K562 (cell line): ENCODE measurements around the gene CPN2. TPM values are rescaled to one million over a fixed set of nuclear protein-coding genes. Genes with fewer than 3 reads are reported as not detected.

Experiments
- CBFB ChIP-seq: sonication (generic); formaldehyde crosslinking; IDR thresholded peaks from 2 replicates; pipeline ENCODE4 v1.4.0; 2020; ENCODE audit warnings: mild to moderate bottlenecking, missing genetic modification reagents
- CTBP1 ChIP-seq: fragments of 450-650 bp; IDR thresholded peaks from 2 replicates; pipeline ENCODE4 v1.6.1; 2016; ENCODE audit warnings: borderline replicate concordance
- ELF4 ChIP-seq: fragments of 450-650 bp; formaldehyde crosslinking; IDR thresholded peaks from 2 replicates; pipeline ENCODE4 v1.4.0; 2022; ENCODE audit warnings: missing genetic modification characterization
- L3MBTL2 ChIP-seq: fragments of 450-650 bp; IDR thresholded peaks from 2 replicates; pipeline ENCODE4 v1.6.1; 2016; ENCODE audit warnings: mild to moderate bottlenecking, moderate library complexity
- MAFG ChIP-seq: fragments of 450-650 bp; conservative IDR thresholded peaks from 2 replicates; pipeline ENCODE4 v1.6.1; 2016; ENCODE audit warnings: missing genetic modification characterization, missing compliant biosample characterization
- MTA1 ChIP-seq: fragments of 450-650 bp; IDR thresholded peaks from 2 replicates; pipeline ENCODE4 v1.6.1; 2017; ENCODE audit warnings: borderline replicate concordance
- PHF21A ChIP-seq: fragments of 450-650 bp; IDR thresholded peaks from 2 replicates; pipeline ENCODE4 v1.6.1; 2017; ENCODE audit warnings: low read depth, borderline replicate concordance
- RBM17 ChIP-seq: fragments of 200-400 bp; formaldehyde crosslinking; IDR thresholded peaks from 2 replicates; pipeline ENCODE4 v1.6.1; 2017; ENCODE audit warnings: low read depth, mild to moderate bottlenecking, low read length, borderline replicate concordance
- RBM39 ChIP-seq: fragments of 200-400 bp; formaldehyde crosslinking; optimal IDR thresholded peaks from 2 replicates; pipeline ENCODE3; 2018; ENCODE audit warnings: low read depth, low read length
- SNIP1 ChIP-seq: fragments of 450-650 bp; IDR thresholded peaks from 2 replicates; pipeline ENCODE4 v1.7.1; 2017; ENCODE audit warnings: low read depth, mild to moderate bottlenecking
- TAF9B ChIP-seq: fragments of 450-650 bp; IDR thresholded peaks from 2 replicates; pipeline ENCODE4 v1.6.1; 2018; ENCODE audit warnings: mild to moderate bottlenecking; ENCODE audit not compliant: partially characterized antibody
- ZBED1 ChIP-seq: IDR thresholded peaks from 2 replicates; pipeline ENCODE4 v1.6.1; 2014
- ZNF318 ChIP-seq, 2 experiments: fragments of 450-650 bp; IDR thresholded peaks; 2 replicates each; pipeline ENCODE4 v1.6.1; 2016; ENCODE audit warnings: mild to moderate bottlenecking in 2 of 2, borderline replicate concordance in 1 of 2, low read depth in 1 of 2, moderate library complexity in 1 of 2
- ZNF609 ChIP-seq: sonication (generic); formaldehyde crosslinking; IDR thresholded peaks from 2 replicates; pipeline ENCODE4 v1.8.1; 2023; ENCODE audit warnings: missing genetic modification reagents, mild to moderate bottlenecking, borderline replicate concordance
- ZNF644 ChIP-seq: fragments of 200-800 bp; sonication (Bioruptor generic); IDR thresholded peaks from 2 replicates; pipeline ENCODE4 v1.6.1; 2016; ENCODE audit warnings: low read depth, missing genetic modification characterization, missing compliant biosample characterization
- ZNF717 ChIP-seq: fragments of 250-450 bp; sonication (Bioruptor Pico); IDR thresholded peaks from 2 replicates; pipeline ENCODE4 v1.5.0; 2021
- polyA plus RNA-seq, 8 experiments: library from polyadenylated mRNA; depleted of rRNA in 4 of 8; stranded (reverse) in 5 of 8; unstranded in 3 of 8; fragments of >200 nt; fragmentation: Nextera tagmentation in 2 of 8; fragmentation: Illumina TruSeq in 1 of 8; extraction: Ambion mirVana in 2 of 8; extraction: Trizol in 1 of 8; gene quantifications; 2 replicates each; pipeline versions ENCODE4 v1.2.1 to v1.2.3, GENCODE V29; 2011 to 2014; ENCODE audit warnings: inconsistent platforms in 1 of 8, missing spikeins in 1 of 8
- total RNA-seq, 7 experiments: library from RNA; depleted of rRNA in 6 of 7; stranded (reverse); fragments of >200 nt in 6 of 7; fragmentation: Illumina TruSeq in 2 of 7; extraction: Trizol in 2 of 7; gene quantifications; 2 replicates each; pipeline versions ENCODE4 v1.2.1 to v1.2.3, GENCODE V29; 2011 to 2021; ENCODE audit warnings: low replicate concordance in 1 of 7

CPN2 gene
- total and polyA plus RNA-seq, 9 of the 15 experiments (the other 6 are each of a cell fraction or from before 2014, with no cell fraction given) = not detected

- TF ChIP-seq ZNF318 (IDR thresholded peaks at IDR 0.05; ENCODE audit: borderline replicate concordance in 1 of 2, low read depth in 1 of 2) (no peak; a peak in 1 of 4 replicates), TAF9B (no peak), CTBP1 (peak; percentile 22; the same call in 1 of the 2 replicates), RBM17 (no peak), MTA1 (peak; percentile 53; the same call in 1 of the 2 replicates), ELF4 (CRISPR knock-in tag) (peak; percentile 65), RBM39 (no peak), L3MBTL2 (peak; percentile 54), SNIP1 (peak; percentile 49; the same call in 1 of the 2 replicates), ZNF644 (tag) (no peak), CBFB (peak; percentile 95), MAFG (no peak), PHF21A (no peak), ZBED1 (no peak), ZNF609 (CRISPR knock-in tag) (peak; percentile 19; the same call in 1 of the 2 replicates), ZNF717 (CRISPR knock-in tag) (no peak)
These were observed 24.7 kb downstream of the CPN2 start (continued) for GRCh38 chr3:194326192-194326967.
